ENCODE results near the gene BRSK2.

GRCh38 chr11:1484695-1485503 is 95.2 kb downstream of the BRSK2 start:
- TF ChIP-seq CTCF (IDR thresholded peaks at IDR 0.05; ENCODE audit: insufficient read depth, low read depth, low read length) (no peak), EZH2 (IDR thresholded peaks at IDR 0.05; ENCODE audit: insufficient read depth, low read length) (no peak)
